Measurements from ENCODE around the gene KCTD16.

KCTD16 gene

GRCh38 chr5:144128844-144129243, 41.8 kb upstream of the KCTD16 start:
- POLR2A ChIA-PET: no interaction called here
- CTCF ChIA-PET: no interaction called here
- no peak for TF ChIP-seq CTCF (IDR thresholded peaks at IDR 0.05; ENCODE audit: control extremely low read depth, extremely low read depth, low read depth, missing control alignments)
- DNase-seq (ENCODE audit: extremely low spot score): no peak

GRCh38 chr5:144130306-144130705, 40.4 kb upstream of the KCTD16 start:
- DNase-seq (ENCODE audit: extremely low spot score): no peak
- no peak for TF ChIP-seq CTCF (IDR thresholded peaks at IDR 0.05; ENCODE audit: control extremely low read depth, extremely low read depth, low read depth, missing control alignments)
- POLR2A ChIA-PET: no interaction called here
- CTCF ChIA-PET: interaction anchor here (1.4 to 1.7 kb wide), 3 partner anchors 12 to 36 kb away, joined by 3 to 8 read pairs (median 4); no protein-coding TSS in a partner anchor

- no peak for TF ChIP-seq CTCF (IDR thresholded peaks at IDR 0.05; ENCODE audit: control extremely low read depth, extremely low read depth, low read depth, missing control alignments)
- DNase-seq (ENCODE audit: extremely low spot score): no peak
- ChIA-PET POLR2A (no interaction called here), CTCF (interaction anchor here (1.0 to 1.7 kb wide), 6 partner anchors 9 to 57 kb away, joined by 3 to 8 read pairs (median 4); no protein-coding TSS in a partner anchor)
Observed at GRCh38 chr5:144131261-144131660, 39.4 kb upstream of the KCTD16 start.

GRCh38 chr5:144133050-144133633, 37.5 kb upstream of the KCTD16 start:
- POLR2A ChIA-PET: no interaction called here
- CTCF ChIA-PET: interaction anchor here (1.0 to 2.7 kb wide), 8 partner anchors 9 to 70 kb away, joined by 3 to 12 read pairs (median 5); no protein-coding TSS in a partner anchor
- no peak for TF ChIP-seq CTCF (IDR thresholded peaks at IDR 0.05; ENCODE audit: control extremely low read depth, extremely low read depth, low read depth, missing control alignments)
- DNase-seq (ENCODE audit: extremely low spot score): no peak

GRCh38 chr5:144134194-144134826, 36.4 kb upstream of the KCTD16 start:
- ChIA-PET CTCF (interaction anchor here (1.0 to 2.7 kb wide), 5 partner anchors 8 to 33 kb away, joined by 3 to 12 read pairs (median 8); no protein-coding TSS in a partner anchor), POLR2A (no interaction called here)
- no peak for DNase-seq (ENCODE audit: extremely low spot score)
- no peak for TF ChIP-seq CTCF (IDR thresholded peaks at IDR 0.05; ENCODE audit: control extremely low read depth, extremely low read depth, low read depth, missing control alignments)

GRCh38 chr5:144135113-144135762, 35.4 kb upstream of the KCTD16 start:
- no peak for TF ChIP-seq CTCF (IDR thresholded peaks at IDR 0.05; ENCODE audit: control extremely low read depth, extremely low read depth, low read depth, missing control alignments)
- CTCF ChIA-PET: interaction anchor here (2.1 to 2.7 kb wide), 2 partner anchors 7 to 8 kb away, joined by 6 to 12 read pairs; no protein-coding TSS in a partner anchor
- no peak for DNase-seq (ENCODE audit: extremely low spot score)
- POLR2A ChIA-PET: no interaction called here

Measured in GM10248 (cell line).